K562 (cell line): ENCODE data around the gene SYNGR4. TPM values are rescaled to one million over a fixed set of nuclear protein-coding genes. Genes with fewer than 3 reads are reported as not detected.

ENCODE experiments used
- CTCFL ChIP-seq: IDR thresholded peaks from 2 replicates; pipeline ENCODE4 v1.6.1; 2011; ENCODE audit warnings: borderline replicate concordance, low read depth, mild to moderate bottlenecking, moderate library complexity, low read length; ENCODE audit not compliant: insufficient read depth, poor library complexity, severe bottlenecking
- DDX20 ChIP-seq: fragments of 450-650 bp; IDR thresholded peaks from 2 replicates; pipeline ENCODE4 v1.6.1; 2016; ENCODE audit warnings: missing genetic modification characterization, low read depth, mild to moderate bottlenecking, missing compliant biosample characterization, moderate library complexity
- DPF2 ChIP-seq: fragments of 450-650 bp; IDR thresholded peaks from 2 replicates; pipeline ENCODE4 v1.6.1; 2016
- E2F5 ChIP-seq: sonication (generic); formaldehyde crosslinking; IDR thresholded peaks from 2 replicates; pipeline ENCODE4 v1.8.0; 2022; ENCODE audit warnings: mild to moderate bottlenecking, missing genetic modification reagents
- NFATC3 ChIP-seq: fragments of 450-650 bp; IDR thresholded peaks from 2 replicates; pipeline ENCODE4 v1.6.1; 2017; ENCODE audit warnings: mild to moderate bottlenecking
- PHB2 ChIP-seq: fragments of 450-650 bp; IDR thresholded peaks from 2 replicates; pipeline ENCODE4 v1.6.1; 2017; ENCODE audit warnings: low read depth
- RCOR1 ChIP-seq, 2 experiments: IDR thresholded peaks; 2 replicates each; pipeline ENCODE4 v1.6.1; 2012; ENCODE audit warnings: low read depth in 2 of 2, low read length in 2 of 2, borderline replicate concordance in 1 of 2, improper control_type of control experiment in 1 of 2
- TSHZ1 ChIP-seq: fragments of 250-450 bp; sonication (Bioruptor Pico); IDR thresholded peaks from 2 replicates; pipeline ENCODE4 v1.4.0; 2020; ENCODE audit warnings: mild to moderate bottlenecking, moderate library complexity
- ZBTB26 ChIP-seq: fragments of 450-650 bp; formaldehyde crosslinking; IDR thresholded peaks from 2 replicates; pipeline ENCODE4 v1.4.0; 2022; ENCODE audit warnings: missing genetic modification characterization
- ZHX1 ChIP-seq: fragments of 150-350 bp; conservative IDR thresholded peaks from 2 replicates; pipeline ENCODE4 v1.6.1; 2014; ENCODE audit warnings: low read length
- ZKSCAN3 ChIP-seq: fragments of 250-450 bp; sonication (Bioruptor Pico); IDR thresholded peaks from 2 replicates; pipeline ENCODE4 v1.4.0; 2020
- ZNF121 ChIP-seq: sonication (generic); formaldehyde crosslinking; conservative IDR thresholded peaks from 2 replicates; pipeline ENCODE4 v1.8.0; 2022; ENCODE audit warnings: missing genetic modification reagents
- ZNF280A ChIP-seq: fragments of 450-650 bp; IDR thresholded peaks from 2 replicates; pipeline ENCODE4 v1.6.1; 2018; ENCODE audit warnings: mild to moderate bottlenecking, low read depth; ENCODE audit not compliant: partially characterized antibody
- ZNF431 ChIP-seq: sonication (generic); formaldehyde crosslinking; IDR thresholded peaks from 2 replicates; pipeline ENCODE4 v1.8.0; 2022; ENCODE audit warnings: mild to moderate bottlenecking, missing genetic modification reagents
- polyA plus RNA-seq, 8 experiments: library from polyadenylated mRNA; depleted of rRNA in 4 of 8; stranded (reverse) in 5 of 8; unstranded in 3 of 8; fragments of >200 nt; fragmentation: Nextera tagmentation in 2 of 8; fragmentation: Illumina TruSeq in 1 of 8; extraction: Ambion mirVana in 2 of 8; extraction: Trizol in 1 of 8; gene quantifications; 2 replicates each; pipeline versions ENCODE4 v1.2.1 to v1.2.3, GENCODE V29; 2011 to 2014; ENCODE audit warnings: inconsistent platforms in 1 of 8, missing spikeins in 1 of 8
- total RNA-seq, 7 experiments: library from RNA; depleted of rRNA in 6 of 7; stranded (reverse); fragments of >200 nt in 6 of 7; fragmentation: Illumina TruSeq in 2 of 7; extraction: Trizol in 2 of 7; gene quantifications; 2 replicates each; pipeline versions ENCODE4 v1.2.1 to v1.2.3, GENCODE V29; 2011 to 2021; ENCODE audit warnings: low replicate concordance in 1 of 7

Gene SYNGR4
- total and polyA plus RNA-seq, 9 of the 15 experiments (the other 6 are each of a cell fraction or from before 2014, with no cell fraction given): 0.07 to 0.14 TPM; not detected in 7

- TF ChIP-seq PHB2 (no peak), ZNF280A (no peak), ZNF121 (CRISPR knock-in tag) (no peak), NFATC3 (no peak), TSHZ1 (CRISPR knock-in tag) (no peak), RCOR1 (IDR thresholded peaks at IDR 0.05; ENCODE audit: borderline replicate concordance in 1 of 2, low read depth in 2 of 2, low read length in 2 of 2) (peak in 1 of 2 experiments; percentile 42; a peak in 2 of 4 replicates), CTCFL (no peak), E2F5 (CRISPR knock-in tag) (no peak), DPF2 (0 out of 2 replicates have a peak, but pooled peaks have one; percentile 54), ZHX1 (no peak), ZKSCAN3 (no peak), ZBTB26 (no peak), ZNF431 (no peak), DDX20 (tag) (no peak)
Measured at GRCh38 chr19:48332662-48333466, 31.3 kb upstream of the SYNGR4 start (continued).
